ENCODE results near the gene KLK13. TPM values are rescaled to one million over a fixed set of nuclear protein-coding genes. Genes with fewer than 3 reads are reported as not detected.

KLK13 gene
- total and polyA plus RNA-seq, 2 of the 8 experiments (the other 6 are each of a cell fraction or from before 2014, with no cell fraction given): 4.2 to 4.5 TPM

GRCh38 chr19:51114087-51114729, 49.3 kb upstream of the KLK13 start:
- Histone ChIP-seq H3K4ac (replicated peaks; ENCODE audit: insufficient read length, low read depth, low read length) (no peak overlapping the region), H3K23ac (ENCODE audit: insufficient read length) (no peak overlapping the region), H2BK120ac (replicated peaks; ENCODE audit: low read depth, low read length) (no peak overlapping the region), H3K4me1 (replicated peaks in 1 of 4; ENCODE audit: control insufficient read depth in 3 of 4, insufficient read depth in 4 of 4, low read length in 3 of 4) (no peaks in the 10 kb centered on the region), H4K8ac (ENCODE audit: extremely low read depth, insufficient read depth, low read length) (no peak overlapping the region), H3K4me2 (ENCODE audit: insufficient read depth in 1 of 2, low read depth in 2 of 2, low read length in 2 of 2) (no peak overlapping the region), H3K18ac (ENCODE audit: extremely low read depth, low read length) (no peak overlapping the region), H3K9me3 (ENCODE audit: insufficient read depth in 2 of 2, low read depth in 1 of 2, low read length in 1 of 2) (no peaks in the 10 kb centered on the region), H3K14ac (ENCODE audit: insufficient read length) (no peak overlapping the region), H3K36me3 (ENCODE audit: control insufficient read depth in 2 of 4, insufficient read depth in 4 of 4, low read length in 3 of 4) (no peaks in the 10 kb centered on the region), H3K4me3 (ENCODE audit: extremely low read depth in 1 of 4, insufficient read depth in 2 of 4, low read depth in 3 of 4, low read length in 4 of 4) (no peak overlapping the region), H3K79me1 (ENCODE audit: low read depth, low read length) (no peaks in the 10 kb centered on the region), H4K20me1 (replicated peaks in 1 of 2; ENCODE audit: control insufficient read depth in 1 of 2, insufficient read depth in 2 of 2, low read length in 2 of 2) (no peaks in the 10 kb centered on the region), H3K27me3 (replicated peaks in 1 of 4; ENCODE audit: control insufficient read depth in 3 of 4, extremely low read depth in 1 of 4, insufficient read depth in 3 of 4, low read length in 3 of 4) (peaks cover 0 to 13% (median 0%) of the 10 kb centered on the region in 4 experiments; a peak in 4 of 7 replicates), H3K27ac (ENCODE audit: low read depth, low read length) (no peak overlapping the region), H2BK5ac (ENCODE audit: low read depth, low read length) (no peak overlapping the region), H2BK12ac (ENCODE audit: low read depth, low read length) (no peak overlapping the region), H2AFZ (ENCODE audit: low read length) (no peak overlapping the region), H2AK5ac (ENCODE audit: low read depth, low read length) (no peak overlapping the region), H3K56ac (replicated peaks; ENCODE audit: insufficient read length, low read depth, low read length) (no peak overlapping the region), H3K9ac (replicated peaks in 1 of 4; ENCODE audit: extremely low read depth in 1 of 4, low read depth in 3 of 4, low read length in 3 of 4) (no peak overlapping the region), H2BK15ac (ENCODE audit: low read length) (no peak overlapping the region), H4K5ac (ENCODE audit: insufficient read length, low read depth, low read length) (no peak overlapping the region), H3K23me2 (ENCODE audit: low read depth, low read length) (no peaks in the 10 kb centered on the region; the same call in 1 of the 2 replicates), H3K79me2 (ENCODE audit: control insufficient read depth in 1 of 2, insufficient read depth in 2 of 2, low read length in 2 of 2) (no peaks in the 10 kb centered on the region), H2BK20ac (ENCODE audit: low read length) (no peak overlapping the region), H4K91ac (replicated peaks; ENCODE audit: insufficient read length, low read length) (no peak overlapping the region)
- TF ChIP-seq RAD21 (IDR thresholded peaks at IDR 0.05 in 1 of 2, conservative IDR thresholded peaks at IDR 0.05 in 1 of 2; ENCODE audit: low read depth in 2 of 2, low read length in 2 of 2) (no peak), NRF1 (IDR thresholded peaks at IDR 0.05; ENCODE audit: low read depth, low read length) (no peak), POLR2A (IDR thresholded peaks at IDR 0.05; ENCODE audit: control extremely low read depth in 1 of 2, low read depth in 2 of 2, low read length in 2 of 2) (no peak), JUND (IDR thresholded peaks at IDR 0.05; ENCODE audit: low read length) (no peak), KDM1A (IDR thresholded peaks at IDR 0.05; ENCODE audit: borderline replicate concordance, low read length) (no peak), JUN (IDR thresholded peaks at IDR 0.05; ENCODE audit: low read depth, low read length) (no peak), CHD2 (IDR thresholded peaks at IDR 0.05; ENCODE audit: low read length) (no peak), SAP30 (IDR thresholded peaks at IDR 0.05; ENCODE audit: insufficient read depth, insufficient replicate concordance, low read length) (no peak), EGR1 (IDR thresholded peaks at IDR 0.05; ENCODE audit: borderline replicate concordance, low read depth, low read length) (no peak), NANOG (IDR thresholded peaks at IDR 0.05; ENCODE audit: insufficient read depth, low read depth, low read length, poor library complexity, severe bottlenecking) (no peak), TEAD4 (IDR thresholded peaks at IDR 0.05; ENCODE audit: low read depth, low read length) (no peak), PHF8 (conservative IDR thresholded peaks at IDR 0.05; ENCODE audit: low read depth, low read length) (no peak), TAF7 (optimal IDR thresholded peaks at IDR 0.05; ENCODE audit: borderline replicate concordance, low read depth, low read length) (no peak)
- FAIRE-seq: no peak
- WGBS, 2 experiments (ENCODE audit: extremely low coverage in 1 of 2, insufficient coverage in 1 of 2, insufficient read length in 1 of 2, insufficient replicate concordance in 2 of 2, low coverage in 1 of 2, low lambda C conversion rate in 2 of 2, missing lambda C conversion rate in 1 of 2): 84% methylated on average over 6 of the region's 6 CpGs; no CpG with 5 or more reads in 1 of the 2 experiments
- DNase-seq (ENCODE audit: low read depth in 1 of 2, low spot score in 2 of 2): no peak
- ChIA-PET CTCF (ENCODE audit: partially characterized antibody) (interaction anchor here (1.4 to 2.4 kb wide), 3 partner anchors 13 to 44 kb away, joined by 3 to 6 read pairs (median 4); no protein-coding TSS in a partner anchor), POLR2A (ENCODE audit: partially characterized antibody) (no interaction called here)
